Neural cell (in vitro differentiated cells): Measurements from ENCODE around the gene OTUD7B. TPM values are rescaled to one million over a fixed set of nuclear protein-coding genes. Genes with fewer than 3 reads are reported as not detected.

Experiments
- H2AFZ ChIP-seq: fragments of 200-600, 300-800 bp; sonication (generic), shearing (Covaris generic); 2 replicates; pipeline ENCODE4 v1.6.0; 2014; ENCODE audit warnings: low read depth, mild to moderate bottlenecking, antibody characterized with exemption, low read length, moderate library complexity
- H3F3A ChIP-seq: fragments of 200-600 bp; shearing (Covaris generic); 2 replicates; pipeline ENCODE4 v1.6.1; 2016; ENCODE audit warnings: mild to moderate bottlenecking, moderate library complexity, mixed read lengths, antibody characterized with exemption, low read length; ENCODE audit not compliant: insufficient read depth, poor library complexity, severe bottlenecking
- H3K27ac ChIP-seq: fragments of 200-600, 300-800 bp; sonication (generic), shearing (Covaris generic); 2 replicates; pipeline ENCODE4 v1.5.1; 2014; ENCODE audit warnings: mild to moderate bottlenecking, low read length, moderate library complexity
- H3K27me3 ChIP-seq: fragments of 300-800, 200-600 bp; sonication (generic), shearing (Covaris generic); 2 replicates; pipeline ENCODE4 v1.6.0; 2014; ENCODE audit warnings: mild to moderate bottlenecking, low read depth, low read length, moderate library complexity; ENCODE audit not compliant: insufficient read depth
- H3K36me3 ChIP-seq: fragments of 300-800, 200-600 bp; sonication (generic), shearing (Covaris generic); 2 replicates; pipeline ENCODE4 v1.5.1; 2014; ENCODE audit warnings: mild to moderate bottlenecking, antibody characterized with exemption, low read length, moderate library complexity; ENCODE audit not compliant: insufficient read depth
- H3K4me2 ChIP-seq: fragments of 300-800, 200-600 bp; sonication (generic), shearing (Covaris generic); 2 replicates; pipeline ENCODE4 v1.6.0; 2014; ENCODE audit warnings: mild to moderate bottlenecking, low read length
- H3K4me3 ChIP-seq: fragments of 300-800, 200-600 bp; sonication (generic), shearing (Covaris generic); 2 replicates; pipeline ENCODE4 v1.5.1; 2014; ENCODE audit warnings: mild to moderate bottlenecking, low read length, moderate library complexity
- H3K79me2 ChIP-seq: fragments of 200-600 bp; shearing (Covaris generic); replicated peaks from 2 replicates; pipeline ENCODE4 v1.6.0; 2014; ENCODE audit warnings: mild to moderate bottlenecking, low read length, moderate library complexity; ENCODE audit not compliant: insufficient read depth
- H3K9ac ChIP-seq: fragments of 300-800, 200-600 bp; sonication (generic), shearing (Covaris generic); 2 replicates; pipeline ENCODE4 v1.6.1; 2016; ENCODE audit warnings: mild to moderate bottlenecking, low read length, mixed read lengths
- H3K9me2 ChIP-seq: fragments of 200-600 bp; shearing (Covaris generic); 2 replicates; pipeline ENCODE4 v1.6.1; 2016; ENCODE audit warnings: mild to moderate bottlenecking, low read length, mixed read lengths; ENCODE audit not compliant: insufficient read depth
- H3K9me3 ChIP-seq: fragments of 200-600, 300-800 bp; sonication (generic), shearing (Covaris generic); 2 replicates; pipeline ENCODE4 v1.6.1; 2016; ENCODE audit warnings: mild to moderate bottlenecking, mixed run types, low read length, moderate library complexity, mixed read lengths
- H4K20me1 ChIP-seq: fragments of 200-600 bp; shearing (Covaris generic); 2 replicates; pipeline ENCODE4 v1.6.1; 2016; ENCODE audit warnings: mild to moderate bottlenecking, mixed run types; ENCODE audit not compliant: insufficient read depth
- EP300 ChIP-seq: fragments of 450-650 bp; conservative IDR thresholded peaks from 2 replicates; pipeline ENCODE4 v1.6.1; 2014; ENCODE audit warnings: antibody characterized with exemption, mild to moderate bottlenecking, moderate library complexity; ENCODE audit not compliant: poor library complexity, severe bottlenecking
- EZH2 ChIP-seq: fragments of 200-600, 300-800 bp; shearing (Covaris generic), sonication (generic); IDR thresholded peaks from 2 replicates; pipeline ENCODE4 v1.6.1; 2014; ENCODE audit warnings: antibody characterized with exemption, low read length, borderline replicate concordance, mild to moderate bottlenecking; ENCODE audit not compliant: insufficient read depth, poor library complexity, severe bottlenecking
- MXI1 ChIP-seq: fragments of 450-650 bp; conservative IDR thresholded peaks from 2 replicates; pipeline ENCODE4 v1.6.1; 2014; ENCODE audit warnings: antibody characterized with exemption, mild to moderate bottlenecking; ENCODE audit not compliant: poor library complexity, severe bottlenecking
- POLR2AphosphoS5 ChIP-seq: IDR thresholded peaks from 2 replicates; pipeline ENCODE4 v1.6.1; 2012
- RAD21 ChIP-seq: fragments of 450-650 bp; conservative IDR thresholded peaks from 2 replicates; pipeline ENCODE4 v1.6.1; 2014; ENCODE audit warnings: antibody characterized with exemption, mild to moderate bottlenecking, moderate library complexity
- SMC3 ChIP-seq: fragments of 450-650 bp; conservative IDR thresholded peaks from 2 replicates; pipeline ENCODE4 v1.6.1; 2014; ENCODE audit warnings: antibody characterized with exemption, mild to moderate bottlenecking, moderate library complexity; ENCODE audit not compliant: poor library complexity
- TAF1 ChIP-seq: IDR thresholded peaks from 2 replicates; pipeline ENCODE4 v1.6.1; 2012; ENCODE audit warnings: low read depth
- polyA plus RNA-seq: library from polyadenylated mRNA; depleted of rRNA; stranded (reverse); fragments of >200 nt; gene quantifications from 2 replicates; pipeline ENCODE4 v1.2.3, GENCODE V29; 2014
- TF ChIP-seq, protein P1 (sequence below): fragments of 450-650 bp; IDR thresholded peaks from 2 replicates; pipeline ENCODE4 v1.5.1; 2014; ENCODE audit warnings: antibody characterized with exemption, mild to moderate bottlenecking, moderate library complexity; ENCODE audit not compliant: poor library complexity, severe bottlenecking
- TF ChIP-seq, protein P2 (sequence below): IDR thresholded peaks from 2 replicates; pipeline ENCODE4 v1.6.1; 2012; ENCODE audit warnings: borderline replicate concordance

The OTUD7B gene
- polyA plus RNA-seq, 1 donor from 2014 or later, result 2.1 TPM

DNA sequence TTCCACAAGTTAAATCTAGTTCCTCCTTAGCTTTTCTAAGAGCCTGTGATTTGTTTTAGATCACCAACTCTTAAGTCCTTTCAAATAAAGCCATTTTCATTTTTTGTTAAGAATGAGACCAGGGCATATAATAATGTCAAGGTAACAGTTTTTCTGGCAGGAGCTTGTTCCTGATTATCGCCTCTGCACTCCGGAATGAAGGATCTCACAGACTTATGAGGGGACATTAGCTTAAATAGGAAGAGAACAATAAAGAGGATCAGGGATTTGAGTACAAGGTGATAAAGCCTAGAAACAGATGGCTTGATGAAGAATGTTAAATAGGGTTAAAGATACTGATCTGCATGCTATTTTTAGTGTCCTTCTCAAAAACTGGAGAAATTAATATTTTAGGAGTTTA, 13.6 kb upstream of the OTUD7B start:
- Histone ChIP-seq H3K4me2 (no peak overlapping the region), H3K4me3 (no peak overlapping the region), H3K27ac (no peak overlapping the region), H3K9ac (no peak overlapping the region), H3F3A (no peaks in the 10 kb centered on the region), H3K9me2 (no peaks in the 10 kb centered on the region), H4K20me1 (no peaks in the 10 kb centered on the region), H3K79me2 (no peaks in the 10 kb centered on the region), H3K9me3 (no peaks in the 10 kb centered on the region), H2AFZ (no peak overlapping the region), H3K27me3 (no peaks in the 10 kb centered on the region), H3K36me3 (no peaks in the 10 kb centered on the region)
- TF ChIP-seq, protein P1, sequence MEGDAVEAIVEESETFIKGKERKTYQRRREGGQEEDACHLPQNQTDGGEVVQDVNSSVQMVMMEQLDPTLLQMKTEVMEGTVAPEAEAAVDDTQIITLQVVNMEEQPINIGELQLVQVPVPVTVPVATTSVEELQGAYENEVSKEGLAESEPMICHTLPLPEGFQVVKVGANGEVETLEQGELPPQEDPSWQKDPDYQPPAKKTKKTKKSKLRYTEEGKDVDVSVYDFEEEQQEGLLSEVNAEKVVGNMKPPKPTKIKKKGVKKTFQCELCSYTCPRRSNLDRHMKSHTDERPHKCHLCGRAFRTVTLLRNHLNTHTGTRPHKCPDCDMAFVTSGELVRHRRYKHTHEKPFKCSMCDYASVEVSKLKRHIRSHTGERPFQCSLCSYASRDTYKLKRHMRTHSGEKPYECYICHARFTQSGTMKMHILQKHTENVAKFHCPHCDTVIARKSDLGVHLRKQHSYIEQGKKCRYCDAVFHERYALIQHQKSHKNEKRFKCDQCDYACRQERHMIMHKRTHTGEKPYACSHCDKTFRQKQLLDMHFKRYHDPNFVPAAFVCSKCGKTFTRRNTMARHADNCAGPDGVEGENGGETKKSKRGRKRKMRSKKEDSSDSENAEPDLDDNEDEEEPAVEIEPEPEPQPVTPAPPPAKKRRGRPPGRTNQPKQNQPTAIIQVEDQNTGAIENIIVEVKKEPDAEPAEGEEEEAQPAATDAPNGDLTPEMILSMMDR, result no peak
- TF ChIP-seq EP300, result no peak
- no peak for TF ChIP-seq MXI1
- no peak for TF ChIP-seq SMC3
- no peak for TF ChIP-seq TAF1
- TF ChIP-seq, protein P2, sequence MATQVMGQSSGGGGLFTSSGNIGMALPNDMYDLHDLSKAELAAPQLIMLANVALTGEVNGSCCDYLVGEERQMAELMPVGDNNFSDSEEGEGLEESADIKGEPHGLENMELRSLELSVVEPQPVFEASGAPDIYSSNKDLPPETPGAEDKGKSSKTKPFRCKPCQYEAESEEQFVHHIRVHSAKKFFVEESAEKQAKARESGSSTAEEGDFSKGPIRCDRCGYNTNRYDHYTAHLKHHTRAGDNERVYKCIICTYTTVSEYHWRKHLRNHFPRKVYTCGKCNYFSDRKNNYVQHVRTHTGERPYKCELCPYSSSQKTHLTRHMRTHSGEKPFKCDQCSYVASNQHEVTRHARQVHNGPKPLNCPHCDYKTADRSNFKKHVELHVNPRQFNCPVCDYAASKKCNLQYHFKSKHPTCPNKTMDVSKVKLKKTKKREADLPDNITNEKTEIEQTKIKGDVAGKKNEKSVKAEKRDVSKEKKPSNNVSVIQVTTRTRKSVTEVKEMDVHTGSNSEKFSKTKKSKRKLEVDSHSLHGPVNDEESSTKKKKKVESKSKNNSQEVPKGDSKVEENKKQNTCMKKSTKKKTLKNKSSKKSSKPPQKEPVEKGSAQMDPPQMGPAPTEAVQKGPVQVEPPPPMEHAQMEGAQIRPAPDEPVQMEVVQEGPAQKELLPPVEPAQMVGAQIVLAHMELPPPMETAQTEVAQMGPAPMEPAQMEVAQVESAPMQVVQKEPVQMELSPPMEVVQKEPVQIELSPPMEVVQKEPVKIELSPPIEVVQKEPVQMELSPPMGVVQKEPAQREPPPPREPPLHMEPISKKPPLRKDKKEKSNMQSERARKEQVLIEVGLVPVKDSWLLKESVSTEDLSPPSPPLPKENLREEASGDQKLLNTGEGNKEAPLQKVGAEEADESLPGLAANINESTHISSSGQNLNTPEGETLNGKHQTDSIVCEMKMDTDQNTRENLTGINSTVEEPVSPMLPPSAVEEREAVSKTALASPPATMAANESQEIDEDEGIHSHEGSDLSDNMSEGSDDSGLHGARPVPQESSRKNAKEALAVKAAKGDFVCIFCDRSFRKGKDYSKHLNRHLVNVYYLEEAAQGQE, result no peak
- no peak for TF ChIP-seq POLR2AphosphoS5
- TF ChIP-seq RAD21, result no peak
- TF ChIP-seq EZH2, result no peak

DNA sequence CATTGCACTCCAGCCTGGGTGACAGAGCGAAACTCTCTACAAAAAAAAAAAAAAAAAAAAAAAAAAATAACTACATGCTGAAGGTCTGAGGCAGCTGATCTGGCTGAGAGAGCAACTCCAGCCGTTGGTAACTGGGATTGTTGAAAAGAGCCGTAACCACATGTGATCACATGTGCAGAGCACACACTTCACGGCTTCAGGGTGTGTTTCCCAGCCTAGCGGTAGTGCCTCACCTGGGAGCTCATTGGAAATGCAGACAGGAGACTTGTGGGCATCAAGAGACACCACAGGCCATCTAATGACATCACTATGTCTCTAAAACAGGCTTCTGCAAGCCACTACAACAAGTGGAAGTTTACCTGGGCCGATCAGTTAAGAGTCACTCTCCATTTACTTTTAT, 11.8 kb upstream of the OTUD7B start:
- Histone ChIP-seq H3K9ac (no peak overlapping the region), H3K27ac (no peak overlapping the region), H4K20me1 (no peaks in the 10 kb centered on the region), H3K4me3 (no peak overlapping the region), H3K27me3 (no peaks in the 10 kb centered on the region), H3K9me3 (no peaks in the 10 kb centered on the region), H3K79me2 (no peaks in the 10 kb centered on the region), H2AFZ (no peak overlapping the region), H3K36me3 (no peaks in the 10 kb centered on the region), H3F3A (no peaks in the 10 kb centered on the region), H3K4me2 (no peak overlapping the region), H3K9me2 (no peaks in the 10 kb centered on the region)
- no peak for TF ChIP-seq POLR2AphosphoS5
- no peak for TF ChIP-seq SMC3
- no peak for TF ChIP-seq RAD21
- TF ChIP-seq, protein P2, result no peak
- no peak for TF ChIP-seq EP300
- TF ChIP-seq TAF1, result no peak
- no peak for TF ChIP-seq EZH2
- TF ChIP-seq, protein P1, result no peak
- TF ChIP-seq MXI1, result no peak
